IPS-15b (cell line): Measurements from ENCODE around the gene COL6A2.

Source experiments
- H3K27me3 ChIP-seq: one replicate; pipeline ENCODE4 v1.6.1; 2013; ENCODE audit warnings: low read length; ENCODE audit not compliant: control insufficient read depth, insufficient read depth
- H3K36me3 ChIP-seq: one replicate; pipeline ENCODE4 v1.6.1; 2013; ENCODE audit warnings: low read length; ENCODE audit not compliant: control insufficient read depth, insufficient read depth
- H3K4me1 ChIP-seq: one replicate; pipeline ENCODE4 v1.6.1; 2013; ENCODE audit warnings: mild to moderate bottlenecking, low read length; ENCODE audit not compliant: control insufficient read depth, insufficient read depth
- H3K4me3 ChIP-seq: one replicate; pipeline ENCODE4 v1.5.1; 2013; ENCODE audit warnings: low read depth, low read length
- H3K9ac ChIP-seq: one replicate; pipeline ENCODE4 v1.6.1; 2013; ENCODE audit warnings: low read depth, mild to moderate bottlenecking, low read length
- H3K9me3 ChIP-seq: one replicate; pipeline ENCODE4 v1.6.1; 2013; ENCODE audit warnings: mild to moderate bottlenecking, low read length; ENCODE audit not compliant: control insufficient read depth, insufficient read depth

Gene COL6A2

DNA sequence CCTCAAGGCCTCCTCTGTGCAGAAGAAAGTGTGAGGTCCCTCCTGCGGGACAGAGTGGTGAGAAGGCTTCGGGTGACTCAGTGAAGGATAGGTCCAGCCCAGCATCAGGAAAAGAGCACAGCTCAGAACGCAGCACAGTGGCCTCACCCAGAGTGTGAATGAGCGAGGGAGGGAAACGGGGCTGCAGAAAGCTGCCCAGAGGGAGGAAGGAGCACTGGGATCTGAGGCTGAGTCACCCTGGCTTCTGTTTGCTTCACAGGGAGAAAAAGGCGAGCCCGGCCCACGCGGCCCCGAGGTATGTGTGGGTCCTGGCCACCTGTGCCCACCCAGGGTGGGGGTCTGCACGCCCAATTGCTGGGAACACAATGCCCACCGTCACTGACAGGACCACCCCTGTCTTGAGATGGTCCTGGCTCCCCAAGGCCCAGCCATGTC is 24.3 kb downstream of the COL6A2 start:
- no peaks in the 10 kb centered on the region for H3K9me3 ChIP-seq
- no peaks in the 10 kb centered on the region for H3K4me1 ChIP-seq
- H3K4me3 ChIP-seq, result no peak overlapping the region
- H3K9ac ChIP-seq, result no peak overlapping the region
- no peaks in the 10 kb centered on the region for H3K27me3 ChIP-seq
- peaks cover 44% of the 10 kb centered on the region for H3K36me3 ChIP-seq

DNA sequence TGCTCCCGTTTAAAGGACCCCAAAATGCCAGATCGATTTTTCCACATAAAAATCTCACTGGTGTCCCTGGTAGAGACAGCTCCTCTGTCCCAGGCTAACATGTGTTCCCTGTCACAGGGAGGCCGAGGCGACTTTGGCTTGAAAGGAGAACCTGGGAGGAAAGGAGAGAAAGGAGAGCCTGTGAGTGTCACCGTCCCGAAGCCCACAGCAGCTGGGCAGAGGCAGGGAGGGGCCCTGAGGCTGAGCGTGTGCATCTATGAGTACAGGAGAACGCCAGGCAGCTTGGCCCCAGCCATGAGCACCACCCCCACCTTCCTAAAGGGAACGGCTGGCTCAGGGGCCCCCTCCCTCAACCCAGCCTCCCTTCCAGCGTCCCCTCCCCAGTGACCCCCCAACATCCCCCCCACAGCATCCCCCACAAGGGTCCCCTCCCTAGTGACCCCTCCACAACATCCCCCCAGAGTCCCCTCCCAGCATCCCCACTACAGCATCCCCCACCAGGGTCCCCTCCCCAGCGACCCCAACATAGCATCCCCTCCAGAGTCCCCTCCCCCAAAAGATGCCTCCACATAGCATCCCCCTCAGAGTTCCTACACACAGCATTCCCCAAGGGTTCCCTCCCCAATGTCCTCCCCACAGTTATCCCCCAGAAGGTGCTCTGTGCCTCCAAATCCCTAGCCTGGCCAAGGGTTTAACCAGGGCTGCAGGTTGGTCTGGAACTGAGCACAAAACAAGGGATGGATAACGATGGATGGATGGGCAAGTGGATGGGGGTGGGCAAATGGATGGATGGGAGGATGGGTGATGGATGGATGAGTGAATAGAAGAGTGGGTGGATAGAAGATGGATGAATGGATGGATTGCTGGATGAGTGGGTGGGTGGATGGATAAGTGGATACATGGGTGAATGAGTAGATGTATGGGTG is 25.1 kb downstream of the COL6A2 start:
- Histone ChIP-seq H3K27me3 (no peaks in the 10 kb centered on the region), H3K9ac (no peak overlapping the region), H3K4me3 (no peak overlapping the region), H3K9me3 (no peaks in the 10 kb centered on the region), H3K36me3 (peaks cover 48% of the 10 kb centered on the region), H3K4me1 (no peaks in the 10 kb centered on the region)

DNA sequence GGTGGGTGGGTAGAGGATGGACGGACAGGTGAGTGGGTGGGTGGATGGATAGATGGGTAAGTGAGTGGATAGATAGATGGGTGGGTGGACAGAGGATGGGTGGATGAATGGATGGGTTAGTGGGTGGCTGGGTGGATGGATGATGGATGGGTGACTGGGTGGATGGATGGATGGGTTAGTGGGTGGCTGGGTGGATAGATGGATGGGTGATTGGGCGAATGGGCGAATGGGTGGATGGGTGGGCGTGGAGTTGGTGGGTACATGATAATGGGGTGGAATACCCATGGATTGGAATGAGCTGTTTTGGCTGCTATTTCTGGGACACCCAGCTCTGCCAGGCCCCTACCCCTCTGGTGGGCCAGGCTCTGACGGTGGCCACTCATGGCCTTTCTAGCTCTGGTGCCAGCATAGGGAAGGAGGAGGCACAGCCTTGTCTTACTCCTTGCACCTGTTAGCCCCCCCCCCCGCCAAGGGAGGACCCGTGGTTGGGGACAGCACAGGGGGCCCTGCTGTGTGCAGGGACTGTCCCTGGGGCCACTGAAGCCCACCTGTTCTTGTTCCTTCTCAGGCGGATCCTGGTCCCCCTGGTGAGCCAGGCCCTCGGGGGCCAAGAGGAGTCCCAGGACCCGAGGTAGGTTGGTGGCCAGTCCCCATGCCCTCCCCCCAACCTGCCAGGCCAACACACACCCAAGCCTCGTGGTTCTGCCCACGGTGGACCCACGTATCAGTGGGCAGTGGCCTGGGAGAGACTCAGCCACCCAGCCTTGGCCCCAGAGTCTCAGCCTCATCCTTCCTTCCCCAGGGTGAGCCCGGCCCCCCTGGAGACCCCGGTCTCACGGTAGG is 26.4 kb downstream of the COL6A2 start:
- peaks cover 50% of the 10 kb centered on the region for H3K36me3 ChIP-seq
- no peaks in the 10 kb centered on the region for H3K9me3 ChIP-seq
- no peak overlapping the region for H3K9ac ChIP-seq
- no peak overlapping the region for H3K4me3 ChIP-seq
- no peaks in the 10 kb centered on the region for H3K4me1 ChIP-seq
- H3K27me3 ChIP-seq, result no peaks in the 10 kb centered on the region

DNA sequence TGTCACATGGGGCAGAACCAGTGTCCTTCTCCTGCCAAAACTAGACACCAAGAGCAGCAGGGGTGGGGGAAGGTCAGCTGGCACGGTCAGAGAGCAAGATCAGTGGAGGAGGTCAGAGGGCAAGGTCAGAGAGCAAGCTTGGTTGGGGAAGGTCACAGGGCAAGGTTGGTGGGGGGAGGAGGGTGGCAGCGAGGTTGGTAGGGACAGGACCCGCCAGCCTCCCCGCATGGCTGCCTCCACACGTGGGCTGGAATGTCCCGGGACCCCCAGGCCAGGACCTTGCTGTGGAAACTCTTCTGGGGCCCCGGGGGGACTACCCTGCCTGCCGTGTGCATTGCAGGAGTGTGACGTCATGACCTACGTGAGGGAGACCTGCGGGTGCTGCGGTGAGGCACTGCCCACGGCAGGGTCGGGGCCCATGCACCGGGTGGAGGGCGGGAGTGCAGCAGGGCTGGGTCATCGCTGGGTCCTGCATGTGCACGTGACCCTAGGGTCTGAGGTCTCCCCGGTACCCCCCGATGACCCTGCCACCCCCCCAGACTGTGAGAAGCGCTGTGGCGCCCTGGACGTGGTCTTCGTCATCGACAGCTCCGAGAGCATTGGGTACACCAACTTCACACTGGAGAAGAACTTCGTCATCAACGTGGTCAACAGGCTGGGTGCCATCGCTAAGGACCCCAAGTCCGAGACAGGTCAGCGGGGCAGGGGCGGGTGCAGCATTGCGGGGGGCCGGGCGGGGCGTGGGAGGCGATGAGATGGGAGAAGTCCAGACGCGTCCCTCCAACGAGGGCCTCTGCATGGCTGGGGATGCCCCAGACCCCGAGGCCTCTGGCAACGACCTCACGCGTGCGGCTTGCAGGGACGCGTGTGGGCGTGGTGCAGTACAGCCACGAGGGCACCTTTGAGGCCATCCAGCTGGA is 27.3 kb downstream of the COL6A2 start:
- no peak overlapping the region for H3K4me3 ChIP-seq
- H3K36me3 ChIP-seq, result peaks cover 50% of the 10 kb centered on the region
- H3K9me3 ChIP-seq, result no peaks in the 10 kb centered on the region
- no peaks in the 10 kb centered on the region for H3K27me3 ChIP-seq
- no peak overlapping the region for H3K9ac ChIP-seq
- no peaks in the 10 kb centered on the region for H3K4me1 ChIP-seq

DNA sequence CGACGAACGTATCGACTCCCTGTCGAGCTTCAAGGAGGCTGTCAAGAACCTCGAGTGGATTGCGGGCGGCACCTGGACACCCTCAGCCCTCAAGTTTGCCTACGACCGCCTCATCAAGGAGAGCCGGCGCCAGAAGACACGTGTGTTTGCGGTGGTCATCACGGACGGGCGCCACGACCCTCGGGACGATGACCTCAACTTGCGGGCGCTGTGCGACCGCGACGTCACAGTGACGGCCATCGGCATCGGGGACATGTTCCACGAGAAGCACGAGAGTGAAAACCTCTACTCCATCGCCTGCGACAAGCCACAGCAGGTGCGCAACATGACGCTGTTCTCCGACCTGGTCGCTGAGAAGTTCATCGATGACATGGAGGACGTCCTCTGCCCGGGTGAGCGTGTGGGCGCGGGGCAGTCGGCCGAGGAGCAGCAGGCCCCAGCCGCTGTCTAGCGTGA is 28.0 kb downstream of the COL6A2 start:
- H3K4me3 ChIP-seq, result no peak overlapping the region
- H3K4me1 ChIP-seq, result no peaks in the 10 kb centered on the region
- H3K27me3 ChIP-seq, result no peaks in the 10 kb centered on the region
- peaks cover 50% of the 10 kb centered on the region for H3K36me3 ChIP-seq
- no peaks in the 10 kb centered on the region for H3K9me3 ChIP-seq
- no peak overlapping the region for H3K9ac ChIP-seq

DNA sequence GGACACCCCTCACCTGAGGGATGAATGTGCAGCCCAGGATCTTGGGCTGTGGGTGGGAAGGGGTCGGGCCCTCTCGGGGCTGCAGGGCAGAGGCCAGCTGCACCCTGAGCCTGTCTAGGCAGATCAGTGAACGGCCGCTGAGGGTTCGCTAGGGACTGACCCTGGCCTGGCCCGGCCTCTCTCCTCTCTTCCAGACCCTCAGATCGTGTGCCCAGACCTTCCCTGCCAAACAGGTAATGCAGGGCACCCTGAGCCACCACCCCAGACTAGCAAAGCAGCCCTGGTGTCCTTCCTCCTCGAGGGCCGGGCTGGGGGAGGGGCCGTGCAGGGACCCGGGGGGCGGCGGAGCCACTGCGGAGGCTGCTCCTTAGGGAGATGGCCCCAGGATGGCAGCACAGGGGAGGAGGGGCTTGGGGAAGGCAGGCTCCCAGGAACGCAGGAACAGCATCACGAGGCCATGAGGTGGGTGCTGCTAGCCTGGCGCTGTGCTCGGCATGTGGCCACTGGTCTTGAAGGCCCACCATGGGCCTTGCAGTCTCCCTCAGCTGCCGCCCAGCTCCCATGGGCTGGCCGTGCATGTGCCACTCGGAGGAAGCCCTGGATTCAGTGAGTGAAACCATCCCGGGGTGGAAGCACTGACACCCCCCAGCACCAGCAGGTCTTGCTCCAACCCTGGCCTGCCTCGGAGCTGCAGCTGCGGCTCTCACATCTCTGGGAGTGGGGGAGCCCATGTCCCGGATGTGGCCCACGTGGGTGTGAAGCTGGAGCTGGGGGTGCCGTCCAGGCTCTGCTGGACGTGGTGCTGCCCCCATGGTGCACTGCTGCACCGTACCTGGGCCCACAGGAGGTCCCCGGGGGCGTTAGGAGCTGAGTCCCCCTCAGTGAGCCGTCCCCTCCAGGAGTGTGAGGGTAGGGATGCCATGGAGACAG is 28.7 kb downstream of the COL6A2 start:
- Histone ChIP-seq H3K36me3 (peaks cover 50% of the 10 kb centered on the region), H3K9me3 (no peaks in the 10 kb centered on the region), H3K27me3 (no peaks in the 10 kb centered on the region), H3K4me1 (no peaks in the 10 kb centered on the region), H3K4me3 (no peak overlapping the region), H3K9ac (no peak overlapping the region)

DNA sequence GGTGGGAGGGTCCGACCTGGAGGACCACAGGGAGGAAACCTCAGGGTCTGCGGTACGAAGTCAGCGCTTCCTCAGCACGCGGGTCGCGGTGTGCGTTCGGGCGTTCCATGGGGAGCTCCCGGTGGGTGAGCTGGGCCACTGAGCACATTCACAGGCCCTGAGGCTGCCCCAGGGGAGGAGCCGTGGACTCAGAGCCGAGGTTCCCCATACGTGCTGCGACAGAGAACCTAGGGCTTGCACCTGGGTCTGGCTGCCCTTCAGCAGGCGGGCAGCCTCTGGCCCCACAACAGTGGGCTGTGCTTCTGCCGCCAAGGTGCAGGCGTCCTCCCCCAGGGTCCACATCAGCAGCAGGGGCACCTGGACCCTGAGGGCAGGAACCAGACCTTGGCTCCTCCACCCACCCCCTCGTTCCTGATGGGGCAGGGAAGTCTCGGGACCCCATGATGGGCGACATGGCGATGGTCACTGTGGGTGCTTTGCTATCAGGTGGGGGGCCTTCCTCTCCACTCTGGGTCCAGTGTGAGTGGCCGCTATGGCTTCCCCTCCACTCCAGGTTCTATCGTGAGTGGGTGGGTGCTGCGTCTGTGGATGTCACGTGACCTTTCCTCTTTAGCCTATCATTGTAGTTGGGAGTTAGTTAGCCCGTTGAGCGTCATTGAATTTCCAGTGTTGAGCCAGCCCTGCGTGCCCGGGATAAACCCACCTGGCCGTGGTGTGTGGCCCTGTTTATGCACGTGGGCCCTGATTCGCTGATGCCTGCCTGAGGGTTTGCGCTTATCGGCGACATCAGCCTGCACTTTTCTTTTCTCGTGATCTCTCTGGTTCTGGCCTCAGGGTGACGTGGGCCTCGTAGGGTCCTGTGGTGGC is 29.6 kb downstream of the COL6A2 start:
- Histone ChIP-seq H3K9me3 (no peaks in the 10 kb centered on the region), H3K4me1 (no peaks in the 10 kb centered on the region), H3K36me3 (peaks cover 43% of the 10 kb centered on the region), H3K4me3 (no peak overlapping the region), H3K27me3 (no peaks in the 10 kb centered on the region), H3K9ac (no peak overlapping the region)

DNA sequence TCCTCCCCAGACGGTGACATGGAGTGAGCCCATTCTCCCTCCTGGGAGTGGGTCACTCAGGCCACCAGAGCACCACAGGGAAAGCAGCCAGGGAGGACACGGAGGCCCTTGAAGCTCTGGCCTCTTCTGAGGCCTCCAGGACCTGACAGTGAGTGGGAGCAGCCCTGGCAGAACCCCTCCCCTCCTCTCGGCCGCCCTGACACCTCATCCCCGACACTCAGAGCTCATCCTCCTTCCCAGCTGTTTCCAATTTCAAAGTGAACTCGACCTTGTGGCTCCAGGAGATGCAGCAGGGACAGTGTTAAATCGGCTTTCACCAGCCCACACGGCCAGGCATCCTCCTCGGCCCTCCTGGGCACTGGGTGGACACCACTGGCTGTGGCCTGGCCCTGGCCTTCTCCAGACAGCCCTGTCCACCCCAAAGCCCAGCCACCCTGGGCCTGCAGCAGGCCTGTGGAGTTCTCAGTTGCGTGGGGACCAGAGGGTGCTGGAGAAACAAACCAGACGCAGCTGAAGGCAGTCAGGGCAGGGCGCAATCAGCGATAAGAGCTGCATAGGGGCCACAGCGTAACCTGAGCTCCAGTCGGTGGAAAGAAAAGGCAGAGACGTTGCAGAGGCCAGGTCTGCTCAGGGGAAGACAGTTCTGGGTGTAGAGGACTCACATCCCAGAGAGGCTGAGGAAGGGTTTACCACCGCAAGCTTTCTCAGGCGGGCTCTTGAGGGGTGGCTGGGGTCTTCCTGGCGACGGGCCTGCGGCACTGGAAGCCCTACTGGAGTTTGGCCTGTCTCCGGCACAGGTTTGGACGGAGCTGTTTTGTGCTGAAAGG is 30.4 kb downstream of the COL6A2 start:
- Histone ChIP-seq H3K9ac (no peak overlapping the region), H3K36me3 (peaks cover 42% of the 10 kb centered on the region), H3K4me3 (no peak overlapping the region), H3K9me3 (no peaks in the 10 kb centered on the region), H3K4me1 (no peaks in the 10 kb centered on the region), H3K27me3 (no peaks in the 10 kb centered on the region)

DNA sequence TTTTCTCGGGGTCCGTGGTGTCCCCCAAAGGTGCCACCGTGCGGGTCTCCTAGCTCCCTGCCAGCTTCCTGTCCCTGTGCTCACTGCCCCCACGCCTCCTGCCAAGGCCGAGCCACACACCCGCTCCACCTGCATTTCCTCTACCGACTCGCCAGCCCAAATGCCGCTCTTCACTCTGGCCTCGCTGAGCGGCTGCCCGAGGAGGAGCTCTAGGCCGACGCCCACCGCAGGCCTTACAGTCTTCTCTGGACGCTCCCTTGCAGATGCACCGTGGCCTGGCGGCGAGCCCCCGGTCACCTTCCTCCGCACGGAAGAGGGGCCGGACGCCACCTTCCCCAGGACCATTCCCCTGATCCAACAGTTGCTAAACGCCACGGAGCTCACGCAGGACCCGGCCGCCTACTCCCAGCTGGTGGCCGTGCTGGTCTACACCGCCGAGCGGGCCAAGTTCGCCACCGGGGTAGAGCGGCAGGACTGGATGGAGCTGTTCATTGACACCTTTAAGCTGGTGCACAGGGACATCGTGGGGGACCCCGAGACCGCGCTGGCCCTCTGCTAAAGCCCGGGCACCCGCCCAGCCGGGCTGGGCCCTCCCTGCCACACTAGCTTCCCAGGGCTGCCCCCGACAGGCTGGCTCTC is 31.1 kb downstream of the COL6A2 start:
- no peaks in the 10 kb centered on the region for H3K4me1 ChIP-seq
- H3K36me3 ChIP-seq, result peaks cover 42% of the 10 kb centered on the region
- H3K27me3 ChIP-seq, result no peaks in the 10 kb centered on the region
- no peak overlapping the region for H3K9ac ChIP-seq
- H3K4me3 ChIP-seq, result no peak overlapping the region
- H3K9me3 ChIP-seq, result no peaks in the 10 kb centered on the region
